CD4-positive, alpha-beta T cell treated with Interleukin-17A for 1 hour (primary cell): Measurements from ENCODE around the gene COPG1.

Source experiments
- DNase-seq: peaks from one replicate; pipeline ENCODE4 v3.0.0-alpha.2; 2020

The COPG1 gene

GRCh38 chr3:129316248-129317013 is 67.0 kb downstream of the COPG1 start:
- DNase-seq: peak; percentile 92

- no peak for DNase-seq
These were observed 67.8 kb downstream of the COPG1 start for GRCh38 chr3:129317014-129317771.

GRCh38 chr3:129317848-129318247 is 68.4 kb downstream of the COPG1 start:
- DNase-seq: no peak

- no peak for DNase-seq
These were observed 69.5 kb downstream of the COPG1 start for GRCh38 chr3:129318921-129319320.

- no peak for DNase-seq
These were observed 70.9 kb downstream of the COPG1 start for GRCh38 chr3:129320261-129320660.

- DNase-seq: no peak
These were observed 71.5 kb downstream of the COPG1 start for GRCh38 chr3:129320825-129321487.

GRCh38 chr3:129321887-129322286 is 72.5 kb downstream of the COPG1 start:
- DNase-seq: no peak

GRCh38 chr3:129323651-129324294 is 74.4 kb downstream of the COPG1 start:
- no peak for DNase-seq

GRCh38 chr3:129324855-129325254 is 75.4 kb downstream of the COPG1 start:
- no peak for DNase-seq

GRCh38 chr3:129325383-129325782 is 76.0 kb downstream of the COPG1 start:
- no peak for DNase-seq

- no peak for DNase-seq
These were observed 76.7 kb downstream of the COPG1 start for GRCh38 chr3:129326138-129326537.

GRCh38 chr3:129326595-129326994 is 77.2 kb downstream of the COPG1 start:
- DNase-seq: no peak
